ENCODE results near the gene CPPED1.

- TF ChIP-seq POLR2A (IDR thresholded peaks at IDR 0.05; ENCODE audit: extremely low read depth, insufficient read length) (no peak), CTCF (IDR thresholded peaks at IDR 0.05; ENCODE audit: low read depth, low read length) (no peak), MYC (IDR thresholded peaks at IDR 0.05; ENCODE audit: low read depth, low read length) (no peak)
Measured at GRCh38 chr16:12618515-12618914, 185.2 kb downstream of the CPPED1 start.
